HG03108 (cell line): ENCODE data around the gene CCL21.
"Not testable (repeated sequence)": the region's sequence is repeated elsewhere in the genome, so short reads cannot be mapped to it uniquely, and the experiment has no call there.

ENCODE experiments used
- ATAC-seq: cut with Tn5 transposase; IDR thresholded peaks from one replicate; pipeline ENCODE4 v1.9.1; 2021; ENCODE audit warnings: moderate library complexity; ENCODE audit not compliant: unreplicated experiment

Gene CCL21

GRCh38 chr9:34710023-34710422, at the start of gene CCL21:
TSS of gene CCL21 (minus strand) at chr9:34710136. CDS start at chr9:34710066, 70 bp downstream.
- no peak for ATAC-seq

- no peak for ATAC-seq
These were observed 49.6 kb upstream of the CCL21 start for GRCh38 chr9:34759432-34760134.

GRCh38 chr9:34750320-34750719, 40.4 kb upstream of the CCL21 start:
- ATAC-seq = not testable (repeated sequence)

- no peak for ATAC-seq
These were observed 36.6 kb upstream of the CCL21 start for GRCh38 chr9:34746526-34746925.

- ATAC-seq = no peak
These were observed 34.6 kb upstream of the CCL21 start for GRCh38 chr9:34744295-34745221.

GRCh38 chr9:34742710-34743109, 32.8 kb upstream of the CCL21 start:
- no peak for ATAC-seq

- ATAC-seq = no peak
These were observed 31.7 kb upstream of the CCL21 start for GRCh38 chr9:34741628-34742027.

- not testable (repeated sequence) for ATAC-seq
These were observed 30.2 kb upstream of the CCL21 start for GRCh38 chr9:34740176-34740575.

GRCh38 chr9:34737677-34738260, 27.8 kb upstream of the CCL21 start:
- no peak for ATAC-seq

GRCh38 chr9:34734720-34735119, 24.8 kb upstream of the CCL21 start:
- no peak for ATAC-seq

GRCh38 chr9:34732886-34733285, 22.9 kb upstream of the CCL21 start:
- ATAC-seq = no peak

GRCh38 chr9:34732478-34732877, 22.5 kb upstream of the CCL21 start:
- ATAC-seq = no peak

GRCh38 chr9:34723141-34723540, 13.2 kb upstream of the CCL21 start:
- no peak for ATAC-seq

- ATAC-seq = not testable (repeated sequence)
These were observed 9.8 kb upstream of the CCL21 start for GRCh38 chr9:34719769-34720025.

- no peak for ATAC-seq
These were observed 9.3 kb upstream of the CCL21 start for GRCh38 chr9:34719021-34719768.

GRCh38 chr9:34717996-34718614, 8.2 kb upstream of the CCL21 start:
- ATAC-seq = no peak

- no peak for ATAC-seq
These were observed 6.8 kb upstream of the CCL21 start for GRCh38 chr9:34716711-34717110.

- ATAC-seq = no peak
These were observed 5.8 kb upstream of the CCL21 start for GRCh38 chr9:34715639-34716215.

GRCh38 chr9:34714007-34714406, 4.1 kb upstream of the CCL21 start:
- no peak for ATAC-seq

GRCh38 chr9:34712140-34712539, 2.2 kb upstream of the CCL21 start:
- no peak for ATAC-seq
